Measurements from ENCODE around the gene TMEM39B.

DNA sequence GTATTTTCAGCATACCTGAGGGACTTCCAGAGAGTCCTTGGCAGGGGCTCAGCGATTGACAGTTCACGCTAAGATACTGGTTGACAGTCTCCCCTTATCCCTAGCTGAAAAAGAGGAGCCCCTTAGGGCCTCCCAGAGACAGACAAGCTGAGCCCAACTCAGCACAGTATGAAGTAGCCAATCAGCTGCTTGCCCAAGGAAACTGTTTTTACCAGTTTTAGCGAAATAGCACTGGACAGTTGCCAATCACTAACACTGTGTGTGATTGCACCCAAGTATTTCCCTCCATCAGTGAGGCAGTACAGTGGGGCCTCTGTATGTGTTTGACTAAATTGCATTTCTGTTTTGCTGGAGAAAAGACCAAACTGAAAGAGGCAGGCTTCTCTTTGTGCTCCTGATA lies 32.0 kb upstream of the TMEM39B start:
- TF ChIP-seq, protein P1, sequence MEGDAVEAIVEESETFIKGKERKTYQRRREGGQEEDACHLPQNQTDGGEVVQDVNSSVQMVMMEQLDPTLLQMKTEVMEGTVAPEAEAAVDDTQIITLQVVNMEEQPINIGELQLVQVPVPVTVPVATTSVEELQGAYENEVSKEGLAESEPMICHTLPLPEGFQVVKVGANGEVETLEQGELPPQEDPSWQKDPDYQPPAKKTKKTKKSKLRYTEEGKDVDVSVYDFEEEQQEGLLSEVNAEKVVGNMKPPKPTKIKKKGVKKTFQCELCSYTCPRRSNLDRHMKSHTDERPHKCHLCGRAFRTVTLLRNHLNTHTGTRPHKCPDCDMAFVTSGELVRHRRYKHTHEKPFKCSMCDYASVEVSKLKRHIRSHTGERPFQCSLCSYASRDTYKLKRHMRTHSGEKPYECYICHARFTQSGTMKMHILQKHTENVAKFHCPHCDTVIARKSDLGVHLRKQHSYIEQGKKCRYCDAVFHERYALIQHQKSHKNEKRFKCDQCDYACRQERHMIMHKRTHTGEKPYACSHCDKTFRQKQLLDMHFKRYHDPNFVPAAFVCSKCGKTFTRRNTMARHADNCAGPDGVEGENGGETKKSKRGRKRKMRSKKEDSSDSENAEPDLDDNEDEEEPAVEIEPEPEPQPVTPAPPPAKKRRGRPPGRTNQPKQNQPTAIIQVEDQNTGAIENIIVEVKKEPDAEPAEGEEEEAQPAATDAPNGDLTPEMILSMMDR (IDR thresholded peaks at IDR 0.05; ENCODE audit: low read length), result no peak
- no peak for TF ChIP-seq EZH2 (IDR thresholded peaks at IDR 0.05; ENCODE audit: borderline replicate concordance, low read length)
